HEK293 (cell line): ENCODE data around the gene AKAP6.

Experiments
- CTCF ChIA-PET: fragments of 350-600 bp; formaldehyde crosslinking; extraction: SDS; loops from one replicate; lab custom pipeline; 2021; ENCODE audit warnings: antibody characterized with exemption; lab: Yijun Ruan, JAX
- POLR2A ChIA-PET: fragments of 300-600 bp; formaldehyde crosslinking; extraction: SDS; loops from one replicate; lab custom pipeline; 2020; ENCODE audit warnings: antibody characterized with exemption, inconsistent platforms; lab: Yijun Ruan, JAX
- H3K27ac ChIP-seq: fragments of 200-500 bp; sonication (Bioruptor generic); 2 replicates; pipeline ENCODE4 v1.5.1; 2014; ENCODE audit warnings: low read depth, low read length, control low read depth, inconsistent platforms; ENCODE audit errors: extremely low read depth
- H3K36me3 ChIP-seq, 2 experiments: fragments of 200-500 bp in 1 of 2; sonication (Bioruptor generic) in 1 of 2; 1 replicate in 1 of 2; 2 replicates in 1 of 2; pipeline ENCODE4 v1.5.1; 2014 to 2017; ENCODE audit warnings: inconsistent platforms in 2 of 2, low read length in 2 of 2; ENCODE audit not compliant: control insufficient read depth in 2 of 2, insufficient read depth in 1 of 2
- H3K4me1 ChIP-seq: fragments of 200-500 bp; sonication (Bioruptor generic); 2 replicates; pipeline ENCODE4 v1.5.1; 2014; ENCODE audit warnings: mild to moderate bottlenecking, low read length, inconsistent platforms; ENCODE audit not compliant: control insufficient read depth, insufficient read depth
- H3K4me3 ChIP-seq: 2 replicates; pipeline ENCODE4 v1.5.1; 2011; ENCODE audit warnings: low read depth, mild to moderate bottlenecking, control low read depth, low read length, moderate library complexity
- H3K9me3 ChIP-seq: fragments of 200-500 bp; sonication (Bioruptor generic); 2 replicates; pipeline ENCODE4 v1.5.1; 2014; ENCODE audit warnings: low read depth, low read length, inconsistent platforms; ENCODE audit not compliant: control insufficient read depth, insufficient read depth
- BCL11B ChIP-seq: fragments of 450-650 bp; formaldehyde crosslinking; IDR thresholded peaks from 2 replicates; pipeline ENCODE4 v1.5.1; 2016; ENCODE audit warnings: low read depth, missing biosample characterization, missing genetic modification characterization
- HIC1 ChIP-seq: fragments of 450-650 bp; formaldehyde crosslinking; IDR thresholded peaks from 2 replicates; pipeline ENCODE4 v1.5.1; 2016; ENCODE audit warnings: missing biosample characterization, missing genetic modification characterization
- MEIS1 ChIP-seq: sonication (generic); formaldehyde crosslinking; IDR thresholded peaks from 2 replicates; pipeline ENCODE4 v1.8.1; 2022; ENCODE audit warnings: missing genetic modification reagents, mild to moderate bottlenecking, borderline replicate concordance
- ZBTB20 ChIP-seq: fragments of 450-650 bp; formaldehyde crosslinking; IDR thresholded peaks from 2 replicates; pipeline ENCODE4 v1.5.1; 2016; ENCODE audit warnings: missing biosample characterization, missing genetic modification characterization
- ZIC2 ChIP-seq: fragments of 450-650 bp; formaldehyde crosslinking; IDR thresholded peaks from 2 replicates; pipeline ENCODE4 v1.5.1; 2016; ENCODE audit warnings: missing biosample characterization, missing genetic modification characterization
- ZNF148 ChIP-seq: fragments of 450-650 bp; formaldehyde crosslinking; IDR thresholded peaks from 2 replicates; pipeline ENCODE4 v1.5.0; 2017; ENCODE audit warnings: missing biosample characterization, missing genetic modification characterization, borderline replicate concordance
- ZNF175 ChIP-seq: fragments of 450-650 bp; formaldehyde crosslinking; IDR thresholded peaks from 2 replicates; pipeline ENCODE4 v1.5.1; 2016; ENCODE audit warnings: missing biosample characterization, missing genetic modification characterization
- ZNF280D ChIP-seq: fragments of 450-650 bp; formaldehyde crosslinking; IDR thresholded peaks from 2 replicates; pipeline ENCODE4 v1.5.1; 2016; ENCODE audit warnings: missing biosample characterization, missing genetic modification characterization
- ZNF354C ChIP-seq: fragments of 450-650 bp; formaldehyde crosslinking; IDR thresholded peaks from 2 replicates; pipeline ENCODE4 v1.5.1; 2016; ENCODE audit warnings: missing biosample characterization, missing genetic modification characterization, low read depth, borderline replicate concordance
- ZNF544 ChIP-seq: fragments of 450-650 bp; formaldehyde crosslinking; IDR thresholded peaks from 2 replicates; pipeline ENCODE4 v1.5.0; 2017; ENCODE audit warnings: missing biosample characterization, missing genetic modification characterization
- ZNF654 ChIP-seq: fragments of 450-650 bp; formaldehyde crosslinking; IDR thresholded peaks from 2 replicates; pipeline ENCODE4 v1.5.1; 2016; ENCODE audit warnings: low read depth, missing biosample characterization, missing genetic modification characterization
- ZNF664 ChIP-seq: fragments of 450-650 bp; formaldehyde crosslinking; IDR thresholded peaks from 2 replicates; pipeline ENCODE4 v1.5.1; 2016; ENCODE audit warnings: missing biosample characterization, missing genetic modification characterization
- ZNF704 ChIP-seq: fragments of 450-650 bp; formaldehyde crosslinking; IDR thresholded peaks from 2 replicates; pipeline ENCODE4 v1.5.1; 2016; ENCODE audit warnings: missing biosample characterization, missing genetic modification characterization
- ZNF768 ChIP-seq: fragments of 450-650 bp; formaldehyde crosslinking; IDR thresholded peaks from 2 replicates; pipeline ENCODE4 v1.5.1; 2018; ENCODE audit warnings: missing biosample characterization, mild to moderate bottlenecking, missing genetic modification characterization
- ZSCAN4 ChIP-seq: fragments of 450-650 bp; formaldehyde crosslinking; IDR thresholded peaks from 2 replicates; pipeline ENCODE4 v1.5.1; 2017; ENCODE audit warnings: missing biosample characterization, missing genetic modification characterization
- ZSCAN5A ChIP-seq: fragments of 450-650 bp; formaldehyde crosslinking; IDR thresholded peaks from 2 replicates; pipeline ENCODE4 v1.5.1; 2016; ENCODE audit warnings: missing biosample characterization, missing genetic modification characterization
- TF ChIP-seq, protein P1 (sequence below): fragments of 450-650 bp; formaldehyde crosslinking; IDR thresholded peaks from 2 replicates; pipeline ENCODE4 v1.5.1; 2017; ENCODE audit warnings: missing biosample characterization, missing genetic modification characterization

The AKAP6 gene

GRCh38 chr14:32587461-32587860, 258.4 kb downstream of the AKAP6 start:
- Histone ChIP-seq H3K4me1 (no peaks in the 10 kb centered on the region), H3K9me3 (no peaks in the 10 kb centered on the region), H3K27ac (no peak overlapping the region), H3K36me3 (no peaks in the 10 kb centered on the region), H3K4me3 (no peak overlapping the region)
- ChIA-PET CTCF (interaction anchor here (0.6 to 1.4 kb wide), 2 partner anchors 290 to 1206 kb away, joined by 3 to 4 read pairs; no protein-coding TSS in a partner anchor), POLR2A (no interaction called here)
- TF ChIP-seq ZNF704 (tag by site-specific recombination) = no peak
- no peak for TF ChIP-seq ZIC2 (tag by site-specific recombination)
- no peak for TF ChIP-seq HIC1 (tag by site-specific recombination)
- TF ChIP-seq, protein P1, sequence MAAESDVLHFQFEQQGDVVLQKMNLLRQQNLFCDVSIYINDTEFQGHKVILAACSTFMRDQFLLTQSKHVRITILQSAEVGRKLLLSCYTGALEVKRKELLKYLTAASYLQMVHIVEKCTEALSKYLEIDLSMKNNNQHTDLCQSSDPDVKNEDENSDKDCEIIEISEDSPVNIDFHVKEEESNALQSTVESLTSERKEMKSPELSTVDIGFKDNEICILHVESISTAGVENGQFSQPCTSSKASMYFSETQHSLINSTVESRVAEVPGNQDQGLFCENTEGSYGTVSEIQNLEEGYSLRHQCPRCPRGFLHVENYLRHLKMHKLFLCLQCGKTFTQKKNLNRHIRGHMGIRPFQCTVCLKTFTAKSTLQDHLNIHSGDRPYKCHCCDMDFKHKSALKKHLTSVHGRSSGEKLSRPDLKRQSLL (tag by site-specific recombination) = no peak
- no peak for TF ChIP-seq BCL11B
- TF ChIP-seq ZBTB20 (tag by site-specific recombination) = no peak
- TF ChIP-seq ZNF280D (tag by site-specific recombination) = no peak
- no peak for TF ChIP-seq ZNF544 (tag by site-specific recombination)
- no peak for TF ChIP-seq ZNF664 (tag by site-specific recombination)
- TF ChIP-seq MEIS1 (CRISPR knock-in tag) = no peak
- no peak for TF ChIP-seq ZNF768

DNA sequence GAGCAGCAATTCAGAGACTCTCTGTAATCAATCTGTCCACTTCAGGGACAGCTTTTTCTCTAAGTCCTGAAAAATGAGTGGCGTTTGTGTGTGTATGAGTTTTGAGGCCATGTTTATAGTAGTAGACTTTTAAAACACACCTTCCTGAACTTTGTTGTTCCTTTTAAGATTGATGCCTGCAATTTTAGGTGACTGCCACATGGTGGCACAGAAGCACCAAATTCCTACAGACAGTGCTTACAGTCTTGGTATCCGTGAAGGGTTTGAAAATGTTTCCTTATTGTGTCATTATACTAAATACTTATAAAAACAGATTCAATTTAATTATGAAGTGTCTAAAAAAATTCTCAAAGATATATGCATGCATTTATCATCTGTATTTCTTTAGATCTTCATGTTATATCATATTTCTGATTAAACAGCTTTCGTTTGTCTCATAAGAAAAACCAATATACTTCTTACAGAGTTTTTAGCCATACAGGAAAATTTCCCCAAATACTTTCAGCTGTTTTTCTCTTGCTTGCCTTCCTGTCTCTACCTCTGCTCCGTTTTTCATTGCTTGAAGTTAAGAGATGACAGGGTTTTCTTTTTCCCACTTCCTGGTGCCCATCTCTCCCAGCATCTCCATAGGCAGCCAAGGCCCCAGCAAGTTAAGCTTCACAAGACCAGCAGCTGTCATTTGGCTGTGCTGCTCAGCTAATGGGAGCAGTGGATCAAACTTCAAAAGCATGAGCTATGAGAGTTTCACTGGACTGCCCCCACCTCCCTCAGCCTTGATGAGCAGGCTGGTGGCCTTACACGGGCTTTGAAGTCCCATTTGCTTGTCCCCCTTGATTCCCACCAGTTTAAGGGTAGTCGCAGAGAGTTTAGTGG, 259.6 kb downstream of the AKAP6 start:
- POLR2A ChIA-PET = no interaction called here
- CTCF ChIA-PET = interaction anchor here (0.6 to 1.6 kb wide), 5 partner anchors 13 to 1553 kb away, joined by 3 to 9 read pairs (median 4); no protein-coding TSS in a partner anchor
- H3K4me1 ChIP-seq = no peaks in the 10 kb centered on the region
- peak; percentile 38 for TF ChIP-seq ZNF654 (tag by site-specific recombination)
- TF ChIP-seq ZNF148 (tag by site-specific recombination) = no peak
- no peak for TF ChIP-seq ZSCAN5A
- no peak for TF ChIP-seq ZNF354C (tag by site-specific recombination)
- TF ChIP-seq ZSCAN4 (tag by site-specific recombination) = no peak
- TF ChIP-seq ZNF175 (tag by site-specific recombination) = no peak
- H3K9me3 ChIP-seq = no peaks in the 10 kb centered on the region
- no peaks in the 10 kb centered on the region for H3K36me3 ChIP-seq
- no peak overlapping the region for H3K4me3 ChIP-seq
- H3K27ac ChIP-seq = no peak overlapping the region
